ENCODE data around the gene C1orf226.
A peak's percentile ranks its signal among the peaks of the same experiment; 100 is the strongest.

Gene C1orf226

DNA sequence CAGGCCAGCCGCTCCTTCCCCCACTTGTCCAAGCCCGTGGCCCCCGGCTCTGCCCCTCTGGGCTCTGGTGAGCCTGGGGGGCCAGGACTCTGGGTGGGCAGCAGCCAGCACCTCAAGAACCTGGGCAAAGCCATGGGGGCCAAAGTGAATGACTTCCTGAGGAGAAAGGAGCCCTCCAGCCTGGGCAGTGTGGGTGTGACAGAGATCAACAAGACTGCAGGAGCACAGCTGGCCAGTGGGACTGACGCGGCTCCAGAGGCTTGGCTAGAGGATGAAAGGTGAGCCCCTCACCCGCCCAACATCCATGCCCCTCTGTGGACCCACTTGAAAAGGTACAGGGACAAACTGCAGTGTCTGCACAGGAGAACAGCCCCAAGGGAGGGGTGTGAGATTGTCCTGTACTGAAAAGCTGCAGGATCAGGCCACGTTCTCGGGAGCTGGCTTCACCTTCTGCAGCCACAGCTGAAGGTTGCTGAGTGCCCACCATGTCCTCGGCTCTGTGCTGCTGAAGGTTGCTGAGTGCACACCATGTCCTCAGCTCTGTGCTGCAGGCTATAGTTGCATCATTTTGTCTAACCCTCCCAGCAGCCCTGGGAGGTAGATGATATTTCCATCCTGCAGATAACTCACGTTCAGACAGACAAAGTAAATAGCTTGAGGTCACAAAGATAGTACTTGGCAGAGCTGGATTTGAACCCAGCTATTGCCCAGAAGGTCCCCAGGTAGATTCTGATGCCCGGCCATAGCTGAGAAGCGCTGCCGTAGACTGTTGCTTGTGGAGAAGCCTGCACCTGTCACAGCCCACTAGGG, 618 bp downstream of the C1orf226 start:
- in situ Hi-C loops (cut with MboI; ENCODE audit: low sequenced_read_pairs, unreplicated experiment): no loop called here
- DNase-seq (ENCODE audit: low spot score): no peak
- TF ChIP-seq CTCF (IDR thresholded peaks at IDR 0.05; ENCODE audit: borderline replicate concordance, control extremely low read depth, extremely low read depth, insufficient read depth, missing control alignments): no peak

DNA sequence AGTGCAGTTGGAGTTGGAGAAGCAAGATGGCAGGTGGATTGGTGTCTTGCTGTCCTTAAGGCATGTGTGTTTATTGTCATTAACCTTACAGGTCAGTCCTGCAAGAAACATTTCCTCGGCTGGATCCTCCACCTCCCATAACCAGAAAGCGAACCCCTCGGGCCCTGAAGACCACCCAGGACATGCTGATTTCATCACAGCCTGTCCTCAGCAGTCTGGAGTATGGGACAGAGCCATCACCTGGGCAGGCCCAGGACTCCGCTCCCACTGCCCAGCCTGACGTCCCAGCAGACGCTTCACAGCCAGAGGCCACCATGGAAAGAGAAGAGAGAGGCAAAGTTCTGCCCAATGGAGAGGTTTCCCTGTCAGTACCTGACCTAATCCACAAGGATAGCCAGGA, 1.6 kb downstream of the C1orf226 start:
- in situ Hi-C loops (cut with MboI; ENCODE audit: low sequenced_read_pairs, unreplicated experiment): no loop called here
- DNase-seq (ENCODE audit: low spot score): no peak
- TF ChIP-seq CTCF (IDR thresholded peaks at IDR 0.05; ENCODE audit: borderline replicate concordance, control extremely low read depth, extremely low read depth, insufficient read depth, missing control alignments): no peak

- TF ChIP-seq CTCF (IDR thresholded peaks at IDR 0.05; ENCODE audit: borderline replicate concordance, control extremely low read depth, extremely low read depth, insufficient read depth, missing control alignments): no peak
- in situ Hi-C loops (cut with MboI; ENCODE audit: low sequenced_read_pairs, unreplicated experiment): no loop called here
These were observed 2.0 kb downstream of the C1orf226 start for GRCh38 chr1:162383516-162383915.

DNA sequence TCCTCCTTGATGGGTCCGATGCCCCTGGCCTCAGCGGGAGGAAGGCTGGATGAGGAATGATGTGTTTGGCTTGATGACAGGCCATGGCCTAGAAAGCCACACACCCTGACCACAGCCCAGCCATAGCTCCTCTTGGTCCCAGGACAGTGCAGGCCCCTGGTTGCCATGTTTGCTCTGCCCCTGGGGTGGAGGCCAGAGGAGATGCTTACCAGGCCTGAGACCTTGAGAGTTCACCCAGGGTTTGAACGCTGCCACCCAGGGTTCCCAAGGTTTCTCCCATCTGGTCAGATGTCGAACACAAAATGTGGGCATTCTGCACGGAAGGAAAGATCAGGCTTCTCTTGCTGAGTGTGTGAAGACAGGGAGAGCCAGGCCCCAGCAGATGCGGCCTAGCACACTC, 2.6 kb downstream of the C1orf226 start:
- in situ Hi-C loops (cut with MboI; ENCODE audit: low sequenced_read_pairs, unreplicated experiment): no loop called here
- DNase-seq (ENCODE audit: low spot score): no peak
- no peak for TF ChIP-seq CTCF (IDR thresholded peaks at IDR 0.05; ENCODE audit: borderline replicate concordance, control extremely low read depth, extremely low read depth, insufficient read depth, missing control alignments)

More at GRCh38 chr1:162383516-162383915, 2.0 kb downstream of the C1orf226 start:
- DNase-seq (ENCODE audit: low spot score): no peak

GRCh38 chr1:162384601-162385279, 3.2 kb downstream of the C1orf226 start:
- DNase-seq (ENCODE audit: low spot score): peak; percentile 7
- no peak for TF ChIP-seq CTCF (IDR thresholded peaks at IDR 0.05; ENCODE audit: borderline replicate concordance, control extremely low read depth, extremely low read depth, insufficient read depth, missing control alignments)
- in situ Hi-C loops (cut with MboI; ENCODE audit: low sequenced_read_pairs, unreplicated experiment): no loop called here

DNA sequence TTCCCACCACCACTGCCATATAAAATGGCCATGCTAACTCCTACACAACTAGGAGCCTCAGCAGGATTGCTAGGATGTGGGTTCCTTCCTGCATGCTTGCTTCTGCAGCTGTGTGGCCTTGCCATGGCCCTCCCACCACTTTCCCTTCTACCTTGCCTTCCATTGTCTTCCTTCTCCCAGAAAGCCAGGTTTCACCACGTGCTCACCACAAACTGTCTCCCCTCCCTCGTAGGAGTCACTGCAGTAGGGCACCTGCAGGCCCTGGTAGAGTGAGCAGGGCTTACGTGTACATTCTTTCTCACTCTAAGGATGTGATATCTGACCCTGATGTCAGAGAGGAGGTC, 3.7 kb downstream of the C1orf226 start:
- in situ Hi-C loops (cut with MboI; ENCODE audit: low sequenced_read_pairs, unreplicated experiment): no loop called here
- TF ChIP-seq CTCF (IDR thresholded peaks at IDR 0.05; ENCODE audit: borderline replicate concordance, control extremely low read depth, extremely low read depth, insufficient read depth, missing control alignments): no peak
- peak; percentile 16 for DNase-seq (ENCODE audit: low spot score)

All from GM13976 (cell line).